ENCODE data around the gene USP49.

- TF ChIP-seq CTCF (IDR thresholded peaks at IDR 0.05; ENCODE audit: insufficient read depth, low read length) = no peak
- TF ChIP-seq POLR2AphosphoS5 (IDR thresholded peaks at IDR 0.05; ENCODE audit: low read depth) = no peak
Measured at GRCh38 chr6:41821266-41821665, 73.9 kb downstream of the USP49 start.
